Activated CD4-positive, alpha-beta T cell treated with anti-CD3 and anti-CD28 coated beads for 24 hours (primary cell): Measurements from ENCODE around the gene KRTAP21-2.
"Not testable (repeated sequence)": the region's sequence is repeated elsewhere in the genome, so short reads cannot be mapped to it uniquely, and the experiment has no call there.

ENCODE experiments used
- DNase-seq, 2 donors: peaks; one replicate each; pipeline ENCODE4 v3.0.0-alpha.2; 2020; ENCODE audit warnings: low read depth in 2 of 2

The KRTAP21-2 gene

DNA sequence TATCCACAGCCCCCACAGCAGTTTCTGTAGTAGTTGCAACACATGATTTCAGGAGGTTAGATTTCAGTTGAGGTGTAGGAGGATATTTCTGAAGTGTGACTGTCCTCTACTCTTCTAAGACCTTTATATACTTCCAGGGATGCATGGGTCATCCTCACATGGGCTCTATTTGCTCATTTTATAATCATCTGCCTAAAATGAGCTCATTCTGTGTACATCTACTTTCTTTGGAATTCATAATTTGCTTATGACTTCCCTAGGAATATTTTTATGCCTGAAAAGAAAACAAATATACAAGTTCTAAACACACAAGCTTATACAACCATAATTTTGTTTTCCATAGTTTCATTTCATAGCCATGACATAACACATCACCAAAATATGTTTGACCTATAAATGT, at the start of gene KRTAP21-2:
TSS of gene KRTAP21-2 (minus strand) at position 101 of the 400 bp plus-strand sequence. CDS start at position 44, 57 bp downstream.
- no peak for DNase-seq

DNA sequence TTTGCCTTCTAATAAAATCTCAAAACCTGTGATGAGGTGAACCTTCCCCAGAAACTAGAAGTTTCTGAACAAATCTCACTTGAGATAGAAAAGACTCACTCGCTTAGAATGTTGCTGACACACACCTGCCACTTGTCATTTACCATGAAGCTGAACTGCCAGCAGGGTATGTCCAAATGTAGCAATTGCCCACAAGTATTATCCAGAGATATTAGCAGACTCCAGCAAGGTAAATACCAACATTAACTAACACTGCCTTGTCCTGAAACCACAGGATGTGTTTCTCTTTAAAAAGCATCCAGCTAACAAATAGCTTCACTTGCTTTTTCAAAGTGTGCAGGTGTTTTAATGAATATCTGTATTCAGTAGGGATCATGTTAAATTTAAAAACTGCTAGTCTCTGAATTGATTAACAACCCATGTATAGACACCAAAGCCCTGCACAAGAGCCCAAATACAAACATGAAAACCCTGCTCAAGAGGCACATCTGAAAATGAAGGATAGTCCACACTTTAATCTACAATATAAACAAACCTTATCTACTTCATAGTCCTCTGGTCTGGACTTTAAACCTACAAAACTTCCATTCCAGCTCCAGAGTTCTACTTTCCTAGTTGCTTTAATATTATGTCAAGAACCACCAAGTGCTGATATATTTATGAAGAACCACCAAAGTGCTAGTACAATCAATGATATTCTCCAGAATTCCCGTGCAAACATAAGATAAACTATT, 46.7 kb upstream of the KRTAP21-2 start:
- no peak for DNase-seq

DNA sequence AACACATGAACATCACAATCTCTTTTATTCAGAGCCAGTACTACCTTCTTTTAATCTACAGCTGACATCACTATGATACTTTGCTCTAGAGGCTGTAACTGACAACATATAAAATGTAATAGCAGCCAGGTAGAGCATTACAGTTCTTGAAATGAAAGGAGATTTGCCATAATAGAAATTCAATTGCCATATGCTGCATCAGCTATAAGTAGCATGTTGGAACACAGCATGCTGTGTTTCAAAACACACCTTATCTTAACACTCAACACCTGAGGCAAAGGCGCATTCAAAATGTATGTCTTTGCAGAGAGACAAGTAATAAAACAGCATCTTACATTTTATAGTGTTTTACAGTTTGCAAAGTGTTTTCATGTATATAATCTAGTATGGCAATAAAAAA, 32.2 kb upstream of the KRTAP21-2 start:
- DNase-seq, result no peak

DNA sequence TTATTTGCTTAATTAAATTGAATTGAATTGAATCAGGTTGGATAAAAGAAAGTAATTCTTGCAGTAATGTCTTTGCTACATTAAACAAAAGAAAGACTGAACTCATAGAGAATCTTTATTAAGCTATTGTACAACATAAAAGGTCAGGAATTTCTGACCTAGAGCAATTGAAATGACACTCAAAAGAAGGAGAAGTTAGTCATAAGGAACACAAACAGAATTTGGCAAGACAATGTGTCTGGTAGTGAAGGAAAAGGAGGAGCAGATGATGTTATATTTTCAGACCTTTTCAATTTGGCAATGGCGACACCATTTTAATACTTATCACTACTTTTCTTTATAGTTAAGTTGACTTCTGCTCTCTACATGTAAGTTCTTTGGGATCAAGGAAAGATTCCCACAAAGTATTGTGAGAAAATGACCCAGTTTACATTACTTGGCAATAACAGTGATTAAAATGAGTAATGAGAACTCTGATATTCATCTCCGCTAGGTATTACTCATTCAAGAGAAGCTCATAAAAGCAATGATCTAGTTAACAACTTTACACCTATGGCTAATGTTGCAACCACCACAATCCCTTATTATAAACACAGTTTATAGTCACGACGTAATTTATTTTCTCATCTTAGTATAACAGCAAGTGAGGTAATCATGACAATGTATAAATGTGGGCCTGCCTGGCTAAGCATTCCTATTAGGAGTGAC, 22.8 kb upstream of the KRTAP21-2 start:
- no peak for DNase-seq

DNA sequence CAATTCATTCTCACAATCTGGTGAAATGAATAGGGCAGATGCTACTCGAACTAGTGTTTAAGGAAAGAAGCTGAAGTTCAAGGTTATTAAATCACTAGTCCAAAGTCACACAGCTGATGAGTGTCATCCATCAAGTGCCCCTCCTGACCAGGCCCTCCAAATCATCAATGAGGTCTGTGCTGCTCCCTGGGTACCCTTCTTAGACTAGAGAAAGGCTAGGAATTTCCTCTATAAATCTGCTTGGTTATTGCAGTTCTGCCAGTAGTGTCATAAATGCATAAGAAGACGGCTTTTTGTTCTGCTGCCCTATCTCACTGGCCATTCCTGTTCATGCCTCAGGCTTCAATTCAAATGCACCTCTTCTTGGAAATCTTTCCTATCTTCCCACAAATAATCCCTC, 13.7 kb upstream of the KRTAP21-2 start:
- DNase-seq, result no peak

DNA sequence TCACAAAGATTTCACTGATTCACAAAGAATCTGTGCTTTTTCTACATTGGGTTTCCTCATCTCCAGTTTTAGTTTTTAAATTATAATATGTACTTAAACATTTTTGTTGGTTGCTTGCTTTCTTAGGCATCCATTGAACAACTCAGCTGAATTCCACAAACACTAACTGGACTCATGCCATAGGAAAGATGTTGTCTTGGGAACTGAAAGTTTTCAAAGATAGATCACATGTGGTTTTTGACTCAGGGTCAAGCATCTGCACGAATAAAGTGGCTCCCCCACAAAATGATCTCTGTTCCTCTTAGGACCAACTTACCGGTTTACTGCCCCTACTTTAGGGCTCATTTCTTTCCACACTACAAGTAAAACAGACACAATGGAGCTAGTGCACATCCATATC, 11.2 kb upstream of the KRTAP21-2 start:
- no peak for DNase-seq

DNA sequence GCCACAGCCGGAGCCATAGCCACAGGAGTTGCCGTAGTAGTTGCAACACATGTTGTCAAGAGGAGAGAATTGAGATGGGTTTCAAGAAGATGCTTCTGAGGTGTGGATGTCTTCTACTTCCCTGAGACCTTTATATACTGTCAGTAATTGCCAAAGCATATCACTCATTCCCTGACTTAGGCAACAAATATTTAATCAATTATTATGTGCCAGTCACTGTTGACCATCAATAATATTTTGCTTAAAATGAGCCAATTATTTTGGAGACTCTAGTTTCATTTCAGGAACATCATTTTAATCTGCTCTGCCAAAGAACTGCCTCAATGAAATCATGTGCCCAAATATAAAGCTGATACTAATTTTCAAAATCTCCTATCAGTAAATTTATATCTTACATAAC, 8.3 kb upstream of the KRTAP21-2 start, which contains the start of gene KRTAP21-1:
TSS of gene KRTAP21-1 (minus strand) at position 101 of the 400 bp plus-strand sequence. CDS start at position 51, 50 bp downstream.
- not testable (repeated sequence) for DNase-seq

DNA sequence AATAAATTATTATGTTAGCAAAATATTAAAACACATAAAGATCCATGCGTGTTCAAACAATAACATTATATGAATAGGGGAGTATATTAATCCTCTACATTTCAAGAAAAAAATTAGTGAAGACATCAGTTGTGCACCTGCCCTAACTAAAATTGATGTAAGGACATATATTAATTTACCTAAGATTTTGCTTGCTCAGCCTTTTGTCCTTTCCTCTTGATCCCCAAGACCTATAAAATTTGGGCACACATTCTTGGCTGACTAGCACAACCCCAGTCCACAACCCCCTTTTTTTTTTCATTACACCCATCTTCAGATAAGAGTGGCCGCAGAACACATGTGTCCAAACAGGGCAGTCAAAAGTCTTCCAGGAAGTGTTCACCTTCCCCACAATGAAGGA, 6.6 kb downstream of the KRTAP21-2 start:
- DNase-seq, result no peak

DNA sequence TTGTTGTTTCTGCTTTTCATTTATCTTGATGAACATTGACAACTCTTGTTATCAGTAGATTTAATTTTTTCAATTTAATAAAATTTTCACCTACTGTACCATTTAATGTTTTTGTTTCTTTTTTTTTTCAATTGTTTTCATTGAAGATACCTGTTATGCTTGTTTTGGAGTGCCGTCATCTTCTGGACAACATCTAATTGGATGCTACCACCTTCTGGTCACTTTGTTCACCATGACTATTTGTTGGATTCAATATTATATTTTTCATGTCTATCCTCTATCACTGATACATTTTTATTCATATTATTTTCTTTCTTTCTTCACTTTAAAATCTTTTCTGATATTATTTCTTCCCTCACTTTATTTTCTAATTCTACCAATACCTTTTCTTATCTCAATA, 14.0 kb downstream of the KRTAP21-2 start:
- DNase-seq, result no peak

DNA sequence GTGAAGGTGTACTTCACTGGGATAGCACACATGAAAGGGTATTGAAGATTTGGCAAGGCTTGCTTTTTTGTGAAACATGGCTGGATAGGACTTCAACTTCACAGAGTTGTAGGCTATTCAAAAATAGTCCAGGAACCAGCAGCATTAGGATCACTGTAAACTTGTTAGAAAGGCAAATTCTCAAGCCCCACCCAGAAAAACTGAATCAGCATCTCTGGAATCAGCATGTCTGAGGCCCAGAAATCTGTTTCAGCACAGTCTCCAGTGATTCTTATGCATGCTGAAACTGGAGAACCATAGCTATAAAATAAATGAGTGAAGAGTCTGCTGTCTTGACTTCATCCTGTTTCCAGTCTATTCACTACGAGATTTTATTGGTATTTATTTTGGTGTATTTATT, 20.3 kb downstream of the KRTAP21-2 start:
- DNase-seq, result no peak

DNA sequence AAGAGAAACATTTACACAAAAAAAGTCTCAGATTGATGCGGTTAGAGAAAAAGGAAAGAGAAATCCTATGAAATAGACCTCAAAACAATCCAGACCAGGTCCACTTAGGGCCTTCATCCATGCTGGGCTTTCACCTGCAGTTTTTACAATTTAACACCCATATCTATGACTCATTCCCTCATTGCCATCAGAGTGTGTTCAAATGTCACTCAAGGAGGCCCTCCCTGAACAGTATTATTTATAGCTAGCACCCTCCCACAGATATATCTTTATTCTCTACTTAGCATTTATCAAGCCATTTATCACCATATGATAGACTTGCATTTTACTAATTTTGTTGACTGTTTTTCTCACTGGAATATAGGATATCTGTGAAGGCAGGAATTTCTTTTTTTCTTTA, 27.7 kb downstream of the KRTAP21-2 start:
- no peak for DNase-seq

DNA sequence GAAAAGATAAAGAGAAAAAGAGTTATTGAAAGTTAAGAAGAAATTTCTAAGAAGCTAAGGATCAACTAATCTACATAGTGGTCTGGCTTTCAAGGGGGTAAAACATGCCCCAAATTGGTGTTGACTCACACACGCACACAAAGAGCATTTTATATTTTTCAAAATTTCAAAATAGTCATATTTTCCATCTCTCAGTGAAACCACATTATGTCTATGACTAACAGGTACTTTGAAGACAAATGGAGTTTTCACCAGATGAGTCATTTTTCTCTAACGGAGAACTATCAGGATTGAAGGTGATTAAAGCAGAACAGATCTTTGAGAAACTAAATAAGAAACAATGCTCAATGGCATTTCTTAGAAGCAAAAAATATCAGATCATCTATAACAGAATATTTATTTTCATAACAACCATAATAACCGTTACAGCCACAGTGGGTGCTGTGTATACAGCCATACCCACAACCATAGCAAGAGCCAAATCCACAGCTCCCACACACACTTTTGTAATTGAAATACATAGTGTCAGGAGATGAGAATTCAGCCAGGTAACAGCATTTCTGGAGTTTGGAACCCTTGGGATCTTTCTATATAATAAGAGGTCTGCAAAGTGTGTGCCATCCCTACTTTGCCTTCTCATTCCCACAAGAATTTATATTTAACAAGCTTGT, 28.7 kb downstream of the KRTAP21-2 start, which contains the start of gene KRTAP21-3:
TSS of gene KRTAP21-3 (minus strand) at position 539 of the 671 bp plus-strand sequence. CDS start at position 521, 18 bp downstream.
- DNase-seq, result no peak

DNA sequence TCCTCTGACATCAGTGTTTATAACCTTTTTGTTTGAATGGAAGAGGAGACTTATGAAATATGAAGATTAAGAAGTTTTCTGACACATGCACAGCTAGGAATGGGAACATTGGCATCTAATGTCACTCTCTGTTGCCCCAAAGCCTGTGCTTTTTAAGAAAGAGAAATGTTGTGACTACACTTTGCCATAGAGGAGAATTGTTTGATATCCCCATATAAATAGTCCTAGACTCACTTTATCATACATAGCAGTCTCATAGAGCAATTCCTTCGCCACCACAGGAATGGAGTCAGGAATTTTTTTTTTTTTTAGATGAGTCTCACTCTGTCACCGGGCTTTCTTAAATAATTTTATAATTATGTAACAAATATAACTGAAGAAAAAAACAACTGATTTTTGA, 30.0 kb downstream of the KRTAP21-2 start:
- no peak for DNase-seq

DNA sequence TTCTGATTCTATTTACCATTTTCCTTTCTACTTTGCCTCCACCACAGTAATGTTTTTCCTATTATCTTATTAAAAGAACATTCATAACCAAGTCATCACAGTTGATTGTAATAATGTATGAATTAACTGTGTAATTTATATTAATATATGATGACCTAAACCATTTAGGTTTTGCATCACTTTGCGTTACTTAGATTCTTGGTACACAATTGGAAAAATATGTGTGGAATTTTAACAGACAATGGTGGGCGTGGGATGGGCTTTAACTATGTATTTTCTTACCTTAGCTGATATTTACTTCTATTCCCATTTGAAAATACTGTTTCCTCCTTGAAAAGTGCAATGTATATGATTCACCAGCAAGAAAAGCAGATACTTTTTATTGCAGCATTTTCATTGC, 32.1 kb downstream of the KRTAP21-2 start:
- no peak for DNase-seq

DNA sequence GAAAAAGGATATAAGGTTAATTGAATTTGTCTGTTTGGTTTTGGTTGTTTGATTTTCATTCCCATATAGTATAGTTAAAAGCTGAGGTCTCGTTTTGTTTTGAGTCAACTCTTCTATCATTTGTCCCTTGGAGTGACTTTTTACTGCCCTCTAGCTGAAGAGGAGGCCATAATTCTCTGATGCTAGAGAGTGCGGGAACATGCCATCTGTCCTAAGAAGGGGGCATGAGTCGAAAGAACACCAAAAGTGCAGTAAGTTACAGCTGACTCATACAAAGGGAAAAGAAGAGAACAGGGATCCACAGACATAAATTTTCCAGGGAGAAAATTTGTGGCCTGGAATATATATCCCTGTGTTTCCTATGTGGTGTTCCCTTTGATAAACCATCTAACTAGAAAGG, 32.6 kb downstream of the KRTAP21-2 start:
- no peak for DNase-seq

DNA sequence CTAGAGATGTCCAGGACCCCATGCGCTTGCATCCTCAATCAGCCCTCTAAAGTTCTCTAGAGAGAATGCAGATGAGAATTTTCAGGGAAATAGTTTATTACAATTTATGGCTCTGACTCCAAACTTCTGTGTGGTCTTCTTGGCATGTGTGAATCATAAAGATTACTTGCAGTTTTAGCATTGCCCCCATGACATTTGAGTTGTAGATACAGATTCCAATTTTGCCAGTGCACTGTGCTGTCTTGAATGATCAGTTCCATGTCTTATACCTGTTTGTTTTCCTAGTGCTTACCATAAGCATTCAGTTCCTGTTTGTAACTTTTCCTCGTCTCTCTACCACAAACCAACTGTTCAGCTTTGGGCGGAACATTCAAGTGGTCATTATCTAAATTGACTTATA, 33.3 kb downstream of the KRTAP21-2 start:
- DNase-seq, result no peak

DNA sequence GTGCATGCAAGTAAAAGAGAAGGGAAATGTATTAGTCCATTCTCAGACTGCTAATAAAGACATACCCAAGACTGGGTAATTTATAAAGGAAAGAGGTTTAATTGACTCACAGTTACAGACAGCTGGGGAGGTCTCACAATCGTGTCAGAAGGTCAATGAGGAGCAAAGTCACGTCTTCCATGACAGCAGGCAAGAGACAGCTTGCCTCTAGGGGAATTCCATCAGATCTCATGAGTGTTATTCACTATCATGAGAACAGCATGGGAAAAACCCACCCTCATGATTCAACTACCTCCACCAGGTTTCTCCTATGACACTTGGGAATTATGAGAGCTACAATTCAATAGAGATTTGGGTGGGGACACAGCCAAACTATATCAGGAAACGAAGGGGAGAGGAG, 36.6 kb downstream of the KRTAP21-2 start:
- DNase-seq, result no peak

DNA sequence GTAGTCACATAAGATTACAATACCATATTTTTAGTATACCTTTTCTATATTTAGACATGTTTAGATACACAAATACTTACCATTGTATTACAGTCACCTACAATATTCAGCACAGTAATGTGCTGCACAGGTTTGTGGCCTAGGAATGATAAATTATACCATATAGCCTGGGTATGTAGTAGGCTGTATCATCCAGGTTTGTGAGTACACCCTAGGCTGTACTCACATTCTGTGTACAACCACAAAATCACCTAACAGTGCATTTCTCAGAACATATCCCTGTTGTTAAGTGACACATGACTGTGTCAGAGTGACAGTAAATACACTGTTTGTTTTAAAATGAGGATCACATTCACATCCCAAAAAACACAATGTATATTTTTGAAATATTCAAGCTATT, 39.6 kb downstream of the KRTAP21-2 start:
- DNase-seq, result no peak
